ENCODE results near the gene LITAF.

The LITAF gene

GRCh38 chr16:11629071-11630030, 42.6 kb upstream of the LITAF start:
- no peak for DNase-seq (ENCODE audit: extremely low spot score)
- ChIA-PET CTCF (interaction anchor here (1.0 kb wide), 1 partner anchor 97 kb away, joined by 5 read pairs; no protein-coding TSS in a partner anchor), POLR2A (no interaction called here)
- TF ChIP-seq SUZ12 (IDR thresholded peaks at IDR 0.05) (no peak), ELF4 (IDR thresholded peaks at IDR 0.05) (no peak), TARDBP (IDR thresholded peaks at IDR 0.05) (no peak), ARNT (IDR thresholded peaks at IDR 0.05) (no peak), HDGF (IDR thresholded peaks at IDR 0.05; ENCODE audit: borderline replicate concordance) (no peak), PKNOX1 (IDR thresholded peaks at IDR 0.05) (no peak), BHLHE40 (IDR thresholded peaks at IDR 0.05; ENCODE audit: borderline replicate concordance) (no peak), FOXA1 (IDR thresholded peaks at IDR 0.05) (no peak)

- CTCF ChIA-PET: interaction anchor here (0.6 to 1.2 kb wide), 4 partner anchors 13 to 123 kb away, joined by 3 to 4 read pairs (median 3); no protein-coding TSS in a partner anchor
- POLR2A ChIA-PET: no interaction called here
- TF ChIP-seq ZNF384 (IDR thresholded peaks at IDR 0.05) (0 out of 2 replicates have a peak, but pooled peaks have one; percentile 27), SUZ12 (IDR thresholded peaks at IDR 0.05) (no peak)
- no peak for DNase-seq (ENCODE audit: extremely low spot score)
These were observed 41.2 kb upstream of the LITAF start for GRCh38 chr16:11627822-11628457.

- ChIA-PET POLR2A (no interaction called here), CTCF (interaction anchor here (0.7 to 1.2 kb wide), 2 partner anchors 88 to 95 kb away, joined by 3 to 4 read pairs; no protein-coding TSS in a partner anchor)
These were observed 40.6 kb upstream of the LITAF start for GRCh38 chr16:11627292-11627663.

GRCh38 chr16:11626657-11627291, 40.1 kb upstream of the LITAF start:
- DNase-seq (ENCODE audit: extremely low spot score): no peak
- TF ChIP-seq PKNOX1 (IDR thresholded peaks at IDR 0.05): no peak
- no peak for TF ChIP-seq TARDBP (IDR thresholded peaks at IDR 0.05)
- no peak for TF ChIP-seq FOXK2 (IDR thresholded peaks at IDR 0.05)
- no peak for TF ChIP-seq ELF4 (IDR thresholded peaks at IDR 0.05)
- no peak for TF ChIP-seq HDGF (IDR thresholded peaks at IDR 0.05; ENCODE audit: borderline replicate concordance)
- no peak for TF ChIP-seq ZNF384 (IDR thresholded peaks at IDR 0.05)
- TF ChIP-seq SP1 (IDR thresholded peaks at IDR 0.05): no peak
- no peak for TF ChIP-seq NFRKB (IDR thresholded peaks at IDR 0.05)
- no peak for TF ChIP-seq CTBP1 (IDR thresholded peaks at IDR 0.05; ENCODE audit: borderline replicate concordance)
- TF ChIP-seq BHLHE40 (IDR thresholded peaks at IDR 0.05; ENCODE audit: borderline replicate concordance): no peak
- TF ChIP-seq L3MBTL2 (conservative IDR thresholded peaks at IDR 0.05): no peak
- TF ChIP-seq FOXA1 (IDR thresholded peaks at IDR 0.05): no peak
- no peak for TF ChIP-seq FOXM1 (IDR thresholded peaks at IDR 0.05; ENCODE audit: borderline replicate concordance)
- ChIA-PET POLR2A (no interaction called here), CTCF (interaction anchor here (0.7 to 1.2 kb wide), 3 partner anchors 88 to 597 kb away, joined by 3 to 5 read pairs (median 4); no protein-coding TSS in a partner anchor)

More at GRCh38 chr16:11627292-11627663, 40.6 kb upstream of the LITAF start:
- no peak for DNase-seq (ENCODE audit: extremely low spot score)
- TF ChIP-seq FOXM1 (IDR thresholded peaks at IDR 0.05; ENCODE audit: borderline replicate concordance) (no peak), CTBP1 (IDR thresholded peaks at IDR 0.05; ENCODE audit: borderline replicate concordance) (no peak), SP1 (IDR thresholded peaks at IDR 0.05) (no peak), L3MBTL2 (conservative IDR thresholded peaks at IDR 0.05) (no peak), ARNT (IDR thresholded peaks at IDR 0.05) (no peak), BHLHE40 (IDR thresholded peaks at IDR 0.05; ENCODE audit: borderline replicate concordance) (no peak), ELF4 (IDR thresholded peaks at IDR 0.05) (no peak), ZNF384 (IDR thresholded peaks at IDR 0.05) (no peak), NFRKB (IDR thresholded peaks at IDR 0.05) (no peak)

- ChIA-PET POLR2A (no interaction called here), CTCF (interaction anchor here (0.7 kb wide), 1 partner anchor 596 kb away, joined by 5 read pairs; no protein-coding TSS in a partner anchor)
- no peak for DNase-seq (ENCODE audit: extremely low spot score)
- TF ChIP-seq HDGF (IDR thresholded peaks at IDR 0.05; ENCODE audit: borderline replicate concordance): no peak
- no peak for TF ChIP-seq ELF4 (IDR thresholded peaks at IDR 0.05)
- no peak for TF ChIP-seq TARDBP (IDR thresholded peaks at IDR 0.05)
- TF ChIP-seq SP1 (IDR thresholded peaks at IDR 0.05): no peak
- no peak for TF ChIP-seq ZNF384 (IDR thresholded peaks at IDR 0.05)
- TF ChIP-seq SUZ12 (IDR thresholded peaks at IDR 0.05): no peak
- no peak for TF ChIP-seq NFRKB (IDR thresholded peaks at IDR 0.05)
- TF ChIP-seq ARNT (IDR thresholded peaks at IDR 0.05): no peak
- no peak for TF ChIP-seq L3MBTL2 (conservative IDR thresholded peaks at IDR 0.05)
- TF ChIP-seq CTBP1 (IDR thresholded peaks at IDR 0.05; ENCODE audit: borderline replicate concordance): no peak
- TF ChIP-seq FOXM1 (IDR thresholded peaks at IDR 0.05; ENCODE audit: borderline replicate concordance): no peak
- TF ChIP-seq PKNOX1 (IDR thresholded peaks at IDR 0.05): no peak
- no peak for TF ChIP-seq BHLHE40 (IDR thresholded peaks at IDR 0.05; ENCODE audit: borderline replicate concordance)
- TF ChIP-seq FOXA1 (IDR thresholded peaks at IDR 0.05): no peak
- no peak for TF ChIP-seq FOXK2 (IDR thresholded peaks at IDR 0.05)
- no peak for TF ChIP-seq LEF1 (IDR thresholded peaks at IDR 0.05; ENCODE audit: borderline replicate concordance)
These were observed 39.0 kb upstream of the LITAF start for GRCh38 chr16:11625769-11626168.

Measured in HEK293T (cell line).